PC-3 (cell line): ENCODE results near the gene AIG1. TPM values are rescaled to one million over a fixed set of nuclear protein-coding genes. Genes with fewer than 3 reads are reported as not detected.

ENCODE experiments used
- ATAC-seq: fragments of 200-7000 bp; cut with Tn5 transposase; 2 replicates; pipeline ENCODE4 v1.9.1; 2020; ENCODE audit warnings: mild to moderate bottlenecking, moderate library complexity
- BruUV-seq: library from RNA; stranded (reverse); fragments of 400-500 nt; replicated peaks from 2 replicates; lab custom pipeline; 2021; lab: Mats Ljungman, UMichigan
- CTCF ChIA-PET: fragments of 300-600 bp; sonication (Branson Sonifier 250); formaldehyde crosslinking; loops from one replicate; lab custom pipeline; 2022; ENCODE audit warnings: antibody characterized with exemption; lab: Charles Lee
- POLR2A ChIA-PET: fragments of 300-600 bp; sonication (Branson Sonifier 250); formaldehyde crosslinking; loops from one replicate; lab custom pipeline; 2022; ENCODE audit warnings: antibody characterized with exemption; ENCODE audit not compliant: unreplicated experiment; lab: Charles Lee
- DNase-seq: peaks from one replicate; pipeline ENCODE4 v3.0.0-alpha.2; 2015
- H2AFZ ChIP-seq: fragments of 300-600 bp; sonication (generic); 2 replicates; pipeline ENCODE4 v1.6.0; 2016; ENCODE audit warnings: antibody characterized with exemption, low read length
- H3F3A ChIP-seq: fragments of 300-600 bp; sonication (generic); one replicate; pipeline ENCODE4 v1.6.0; 2017; ENCODE audit warnings: antibody characterized with exemption, low read length, control low read depth, mild to moderate bottlenecking; ENCODE audit not compliant: unreplicated experiment
- H3K27ac ChIP-seq: fragments of 300-600 bp; sonication (generic); 2 replicates; pipeline ENCODE4 v1.5.1; 2016; ENCODE audit warnings: mild to moderate bottlenecking, low read length
- H3K27me3 ChIP-seq: fragments of 300-600 bp; sonication (generic); 2 replicates; pipeline ENCODE4 v1.6.1; 2016; ENCODE audit warnings: low read length, mixed read lengths
- H3K36me3 ChIP-seq: fragments of 300-600 bp; sonication (generic); 2 replicates; pipeline ENCODE4 v1.6.1; 2016; ENCODE audit warnings: low read depth, mixed run types, low read length, mixed read lengths
- H3K4me1 ChIP-seq: fragments of 300-600 bp; sonication (generic); 2 replicates; pipeline ENCODE4 v1.5.1; 2016; ENCODE audit warnings: low read length; ENCODE audit not compliant: insufficient read depth
- H3K4me2 ChIP-seq: fragments of 300-600 bp; sonication (generic); 2 replicates; pipeline ENCODE4 v1.6.0; 2016; ENCODE audit warnings: low read length
- H3K4me3 ChIP-seq: fragments of 300-600 bp; sonication (generic); 2 replicates; pipeline ENCODE4 v1.5.1; 2016; ENCODE audit warnings: mild to moderate bottlenecking, low read length, mixed read lengths
- H3K79me2 ChIP-seq: fragments of 300-600 bp; sonication (generic); 2 replicates; pipeline ENCODE4 v1.6.1; 2017; ENCODE audit warnings: low read length, mixed read lengths
- H3K9ac ChIP-seq: fragments of 300-600 bp; sonication (generic); 2 replicates; pipeline ENCODE4 v1.6.0; 2016; ENCODE audit warnings: mild to moderate bottlenecking, low read length
- H3K9me2 ChIP-seq: fragments of 300-600 bp; sonication (generic); replicated peaks from 2 replicates; pipeline ENCODE4 v1.6.1; 2016; ENCODE audit warnings: mixed run types, low read length, mixed read lengths
- H3K9me3 ChIP-seq: fragments of 300-600 bp; sonication (generic); 2 replicates; pipeline ENCODE4 v1.6.1; 2016; ENCODE audit warnings: low read length, mixed read lengths
- H4K20me1 ChIP-seq: fragments of 300-600 bp; sonication (generic); 2 replicates; pipeline ENCODE4 v1.6.1; 2016; ENCODE audit warnings: low read length, mixed read lengths
- CTCF ChIP-seq: fragments of 300-600 bp; sonication (generic); conservative IDR thresholded peaks from 2 replicates; pipeline ENCODE4 v1.5.1; 2017; ENCODE audit warnings: antibody characterized with exemption, low read depth, mild to moderate bottlenecking, low read length
- EZH2 ChIP-seq: fragments of 300-600 bp; sonication (generic); IDR thresholded peaks from one replicate; pipeline ENCODE4 v1.6.1; 2017; ENCODE audit warnings: antibody characterized with exemption, mild to moderate bottlenecking, low read length; ENCODE audit not compliant: unreplicated experiment
- EZH2phosphoT487 ChIP-seq: fragments of 300-600 bp; sonication (generic); IDR thresholded peaks from 2 replicates; pipeline ENCODE4 v1.6.1; 2018; ENCODE audit warnings: mild to moderate bottlenecking, antibody characterized with exemption, low read length, borderline replicate concordance
- intact Hi-C: fragments of 100-400 bp; cut with micrococcal nuclease; formaldehyde crosslinking; loops from 2 replicates; pipeline ENCODE4 v1.9.0; 2023
- total RNA-seq: library from RNA; depleted of rRNA; stranded (reverse); fragments of >200 nt; gene quantifications from 2 replicates; pipeline ENCODE4 v1.2.3, GENCODE V29; 2014

The AIG1 gene
- total RNA-seq, 1 experiment from 2014 or later = 32.7 TPM

DNA sequence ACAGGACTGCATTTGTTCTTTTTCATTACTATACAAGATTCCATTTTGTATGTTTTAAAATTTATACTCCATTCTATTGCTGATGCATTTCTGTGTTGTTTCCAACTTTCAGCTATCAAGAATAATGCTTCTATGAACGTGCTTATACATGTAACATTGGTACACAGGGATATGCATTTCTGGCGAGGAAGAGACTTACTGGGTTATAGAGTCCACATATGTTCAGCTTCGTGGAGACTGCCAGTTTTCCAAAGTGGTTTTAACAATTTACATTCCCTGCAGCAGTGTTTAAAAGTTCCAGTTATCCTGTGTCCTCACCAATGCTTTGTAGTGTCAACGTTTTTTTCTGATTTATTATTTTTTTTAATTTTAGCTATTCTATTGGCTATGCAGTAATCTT is 48.5 kb downstream of the AIG1 start:
- H2AFZ ChIP-seq = no peak overlapping the region
- DNase-seq (no peak), ATAC-seq (no peak)
- ChIA-PET POLR2A (no interaction called here), CTCF (no interaction called here)
- H3K27me3 ChIP-seq = no peaks in the 10 kb centered on the region
- no peaks in the 10 kb centered on the region for H3K9me2 ChIP-seq
- no peak overlapping the region for H3K4me3 ChIP-seq
- no peaks in the 10 kb centered on the region for H3K4me1 ChIP-seq
- H4K20me1 ChIP-seq = no peaks in the 10 kb centered on the region
- H3K9me3 ChIP-seq = no peaks in the 10 kb centered on the region
- TF ChIP-seq EZH2phosphoT487 = no peak
- TF ChIP-seq CTCF = no peak
- no peak for TF ChIP-seq EZH2
- H3K9ac ChIP-seq = no peak overlapping the region
- H3K4me2 ChIP-seq = no peak overlapping the region
- no peaks in the 10 kb centered on the region for H3K79me2 ChIP-seq
- no peaks in the 10 kb centered on the region for H3F3A ChIP-seq
- H3K27ac ChIP-seq = no peak overlapping the region
- intact Hi-C loops = no loop called here
- no TSS peak for BruUV-seq
- no peaks in the 10 kb centered on the region; the same call in 1 of the 2 replicates for H3K36me3 ChIP-seq

DNA sequence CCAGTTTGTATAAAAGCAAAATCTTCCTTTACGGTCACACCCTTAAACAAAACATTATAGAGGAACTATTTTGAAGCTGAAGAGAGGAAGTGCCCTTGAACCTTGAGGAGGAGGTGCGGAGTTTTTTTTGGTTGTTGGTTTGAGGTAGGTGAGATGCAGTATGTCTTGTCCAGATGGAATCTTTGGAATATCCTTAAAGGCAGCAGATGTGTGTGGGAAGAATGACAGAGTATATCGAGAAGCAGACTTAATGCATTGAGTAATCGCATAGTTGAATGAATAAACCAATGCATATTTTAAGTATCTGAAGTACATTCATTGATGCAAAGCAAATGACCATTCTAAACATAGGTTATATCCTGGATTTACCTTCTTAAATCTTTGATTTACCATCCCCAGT is 49.9 kb downstream of the AIG1 start:
- H3K27ac ChIP-seq = no peak overlapping the region
- no peaks in the 10 kb centered on the region for H4K20me1 ChIP-seq
- no peak overlapping the region for H3K4me3 ChIP-seq
- no TSS peak for BruUV-seq
- TF ChIP-seq EZH2 (no peak), EZH2phosphoT487 (no peak), CTCF (no peak)
- H3K27me3 ChIP-seq = no peaks in the 10 kb centered on the region
- DNase-seq = no peak
- no peak overlapping the region for H3K9ac ChIP-seq
- ChIA-PET POLR2A (no interaction called here), CTCF (no interaction called here)
- no peaks in the 10 kb centered on the region for H3F3A ChIP-seq
- ATAC-seq = no peak
- H3K79me2 ChIP-seq = no peaks in the 10 kb centered on the region
- H3K4me1 ChIP-seq = no peaks in the 10 kb centered on the region
- no peak overlapping the region for H3K4me2 ChIP-seq
- no peaks in the 10 kb centered on the region for H3K9me2 ChIP-seq
- intact Hi-C loops = no loop called here
- no peak overlapping the region for H2AFZ ChIP-seq
- no peaks in the 10 kb centered on the region for H3K9me3 ChIP-seq
- no peaks in the 10 kb centered on the region; the same call in 1 of the 2 replicates for H3K36me3 ChIP-seq

GRCh38 chr6:143110996-143111395 is 50.3 kb downstream of the AIG1 start:
- ChIA-PET CTCF (no interaction called here), POLR2A (no interaction called here)
- Histone ChIP-seq H3K27ac (no peak overlapping the region), H3F3A (no peaks in the 10 kb centered on the region), H3K27me3 (no peaks in the 10 kb centered on the region), H2AFZ (no peak overlapping the region), H3K4me1 (no peaks in the 10 kb centered on the region), H3K9me2 (no peaks in the 10 kb centered on the region), H3K9me3 (no peaks in the 10 kb centered on the region), H4K20me1 (no peaks in the 10 kb centered on the region), H3K4me2 (no peak overlapping the region), H3K9ac (no peak overlapping the region), H3K4me3 (no peak overlapping the region), H3K79me2 (no peaks in the 10 kb centered on the region), H3K36me3 (no peaks in the 10 kb centered on the region; the same call in 1 of the 2 replicates)
- TF ChIP-seq EZH2phosphoT487 (no peak), CTCF (no peak), EZH2 (no peak)
- intact Hi-C loops = no loop called here
- no TSS peak for BruUV-seq
- DNase-seq = no peak
- no peak for ATAC-seq
